ENCODE measurements around the gene NARS2.
A peak's percentile ranks its signal among the peaks of the same experiment; 100 is the strongest.
"Not testable (repeated sequence)": the region's sequence is repeated elsewhere in the genome, so short reads cannot be mapped to it uniquely, and the experiment has no call there.

Gene NARS2

DNA sequence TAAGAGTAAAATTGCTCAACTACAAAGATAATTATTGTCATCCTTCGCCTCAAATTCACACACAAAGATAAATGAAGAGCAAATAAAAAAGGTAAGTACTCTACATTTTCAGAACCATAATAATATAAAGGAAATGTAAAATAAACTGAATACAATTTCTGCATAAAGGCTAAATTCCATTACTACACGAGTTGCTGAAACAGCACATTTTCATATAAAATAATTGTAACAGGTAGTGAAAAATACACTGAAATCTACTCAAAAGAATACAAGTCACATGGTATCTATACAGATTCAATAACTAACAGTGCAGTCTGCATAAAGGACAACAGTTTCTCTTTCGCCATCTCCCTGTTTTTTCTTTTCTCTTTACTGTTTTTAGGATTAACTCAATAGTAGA is 102.3 kb downstream of the NARS2 start:
- DNase-seq = no peak

DNA sequence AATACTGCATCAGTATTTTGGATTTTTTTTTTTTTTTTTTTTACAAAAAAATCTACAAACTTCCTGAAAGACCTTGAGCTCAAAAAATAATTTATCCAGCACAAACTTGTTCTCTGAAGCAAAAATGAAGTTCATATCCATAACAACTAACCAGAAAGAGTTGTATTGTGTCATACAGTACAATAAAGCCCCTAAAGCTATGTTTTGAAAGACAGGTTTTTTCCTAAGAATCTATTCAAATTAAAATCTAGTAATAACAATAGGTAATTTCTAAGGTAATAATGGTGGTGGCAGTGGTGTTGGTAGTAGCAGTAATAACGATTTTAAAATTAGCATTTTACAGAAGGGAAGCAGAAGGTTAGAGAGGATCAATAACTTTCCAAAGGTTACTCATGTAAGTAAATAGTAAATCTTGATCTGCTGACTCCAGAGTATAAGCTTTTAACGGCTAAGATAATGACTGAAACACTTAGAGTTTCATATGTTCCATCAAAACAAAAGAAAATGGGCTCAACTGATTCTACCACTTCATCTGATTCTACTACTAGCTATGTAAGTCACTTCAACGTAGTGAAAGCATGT is 103.7 kb downstream of the NARS2 start:
- DNase-seq = no peak

DNA sequence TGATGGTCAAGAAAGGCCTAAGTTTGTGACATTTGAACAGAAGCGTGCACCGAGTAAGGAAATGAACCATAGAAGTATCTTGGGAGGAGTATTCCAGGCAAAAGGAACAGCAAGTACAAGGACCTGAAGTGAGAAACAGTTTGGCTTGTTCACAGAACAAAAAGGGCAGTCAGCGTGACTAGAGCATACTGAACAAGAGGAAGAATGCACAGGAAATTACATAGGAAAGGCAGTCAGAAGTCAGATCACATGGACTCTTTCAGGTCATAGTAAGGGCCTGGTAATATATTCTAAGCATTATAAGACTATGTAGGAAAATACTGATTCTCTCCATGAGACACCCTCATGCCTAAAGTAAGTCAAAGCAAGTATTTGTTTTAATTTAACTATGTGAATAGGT is 104.8 kb downstream of the NARS2 start:
- no peak for DNase-seq

DNA sequence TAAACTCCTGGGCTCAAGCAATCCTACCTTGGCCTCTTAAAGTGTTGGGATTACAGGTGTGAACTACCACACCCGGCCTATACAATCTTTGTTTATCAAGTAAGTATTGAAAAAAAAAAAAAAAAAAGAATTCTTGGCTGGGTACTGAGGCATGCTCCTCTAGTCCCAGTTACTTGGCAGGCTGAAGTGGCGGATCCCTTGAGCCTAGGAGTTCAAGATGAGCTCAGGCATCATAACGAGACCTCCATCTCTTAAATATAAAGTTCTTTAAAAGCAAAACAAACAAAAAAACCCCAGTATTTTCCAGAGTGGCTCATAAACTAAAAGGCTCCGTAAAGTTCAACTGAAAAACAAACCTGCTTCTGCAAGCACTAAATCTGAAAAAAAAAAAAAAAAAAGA is 106.7 kb downstream of the NARS2 start:
- no peak for DNase-seq

DNA sequence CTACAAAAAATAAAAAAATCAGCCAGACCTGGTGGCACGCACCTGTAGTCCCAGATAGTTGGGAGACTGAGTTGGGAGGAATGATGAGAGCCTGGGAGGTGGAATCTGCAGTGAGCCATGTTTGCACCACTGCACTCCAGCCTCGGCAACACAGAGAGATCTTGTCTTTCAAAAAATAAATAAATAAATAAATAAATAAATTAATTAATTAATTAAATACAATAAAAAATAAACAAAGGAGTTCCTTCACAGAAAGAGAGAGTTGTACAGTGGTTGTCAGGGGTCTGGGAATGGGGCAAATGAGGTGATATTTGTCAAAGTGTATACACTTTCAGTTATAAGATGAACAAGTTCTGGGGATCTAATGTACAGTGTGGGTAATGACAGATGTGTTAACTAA is 107.3 kb downstream of the NARS2 start:
- DNase-seq = no peak

DNA sequence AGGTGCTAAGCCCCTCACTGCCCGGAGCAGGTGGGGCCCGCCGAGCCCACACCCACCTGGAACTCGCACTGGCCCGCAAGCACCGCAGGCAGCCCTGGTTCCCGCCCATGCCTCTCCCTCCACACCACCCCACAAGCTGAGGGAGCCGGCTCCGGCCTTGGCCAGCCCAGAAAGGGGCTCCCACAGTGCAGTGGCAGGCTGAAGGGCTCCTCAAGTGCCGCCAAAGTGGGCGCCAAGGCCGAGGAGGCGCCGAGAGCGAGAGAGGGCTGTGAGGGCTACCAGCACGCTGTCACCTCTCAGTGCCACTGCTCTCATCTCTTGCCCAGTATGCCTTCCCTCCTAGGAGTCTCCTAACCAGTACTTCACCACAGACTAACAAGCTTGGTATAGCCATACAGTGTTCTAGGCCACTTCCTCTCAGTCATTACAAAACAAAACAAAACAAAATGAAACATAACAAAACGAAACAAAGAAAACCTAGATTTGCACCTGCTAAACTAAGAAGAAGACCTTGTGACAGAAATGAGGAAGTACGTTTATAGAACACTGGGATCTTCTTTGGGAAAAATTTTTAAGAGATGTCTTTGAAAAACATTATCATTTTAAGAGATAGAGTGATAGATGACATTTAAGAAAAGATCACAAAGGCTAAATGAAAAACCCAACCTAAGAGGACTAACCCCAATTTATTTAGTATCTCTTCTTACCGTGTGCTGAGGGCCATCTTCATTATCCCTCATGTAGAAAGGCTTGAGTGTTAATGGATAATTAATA is 109.3 kb downstream of the NARS2 start:
- DNase-seq = peak; percentile 27

DNA sequence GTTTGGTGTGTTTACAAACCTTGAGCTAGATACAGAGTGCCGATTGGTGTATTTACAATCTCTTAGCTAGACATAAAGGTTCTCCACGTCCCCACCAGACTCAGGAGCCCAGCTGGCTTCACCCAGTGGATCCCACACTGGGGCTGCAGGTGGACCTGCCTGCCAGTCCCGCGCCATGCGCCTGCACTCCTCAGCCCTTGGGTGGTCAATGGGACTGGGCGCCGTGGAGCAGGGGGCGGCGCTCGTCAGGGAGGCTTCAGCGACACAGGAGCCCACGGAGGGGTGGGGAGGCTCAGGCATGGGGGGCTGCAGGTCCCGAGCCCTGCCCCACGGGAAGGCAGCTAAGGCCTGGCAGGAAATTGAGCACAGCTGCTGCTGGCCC is 109.9 kb downstream of the NARS2 start:
- DNase-seq = not testable (repeated sequence)

DNA sequence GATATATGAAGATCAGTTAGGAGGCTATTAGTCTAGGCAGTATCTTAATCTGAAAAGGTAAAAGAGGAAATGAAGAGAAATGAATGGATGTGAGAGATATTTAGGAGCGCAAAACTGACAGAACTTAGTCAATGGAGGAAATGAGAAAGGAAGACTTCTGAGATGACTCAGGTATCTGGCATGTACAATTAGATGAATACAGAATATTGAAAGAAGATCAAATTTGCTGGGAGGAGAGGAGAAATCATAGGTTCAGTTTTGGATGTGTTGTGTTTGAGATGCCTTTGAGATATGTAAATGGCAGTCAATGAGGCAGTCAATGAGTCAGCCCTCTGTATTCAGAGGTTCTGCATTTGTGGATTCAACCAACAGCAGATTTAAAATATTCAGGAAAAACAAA is 114.2 kb downstream of the NARS2 start:
- DNase-seq = no peak

DNA sequence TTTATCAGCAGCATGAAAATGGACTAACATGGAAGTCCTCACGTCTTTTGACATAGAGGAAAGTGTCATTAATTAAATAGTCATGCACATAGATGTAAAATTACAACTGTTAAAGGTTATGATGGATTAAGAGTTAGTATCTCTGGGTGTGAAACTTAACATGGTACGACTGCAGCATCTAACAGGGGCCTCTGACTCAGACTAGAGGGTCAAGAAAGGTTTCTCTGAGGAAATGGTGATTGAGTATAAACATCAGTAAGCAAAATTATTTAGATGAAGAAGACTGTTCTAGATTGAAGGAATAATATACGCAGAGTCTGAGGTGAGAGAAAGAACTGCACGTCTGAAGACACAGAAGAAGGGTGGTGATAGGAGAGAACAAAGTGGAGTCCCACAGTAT is 114.9 kb downstream of the NARS2 start:
- no peak for DNase-seq

DNA sequence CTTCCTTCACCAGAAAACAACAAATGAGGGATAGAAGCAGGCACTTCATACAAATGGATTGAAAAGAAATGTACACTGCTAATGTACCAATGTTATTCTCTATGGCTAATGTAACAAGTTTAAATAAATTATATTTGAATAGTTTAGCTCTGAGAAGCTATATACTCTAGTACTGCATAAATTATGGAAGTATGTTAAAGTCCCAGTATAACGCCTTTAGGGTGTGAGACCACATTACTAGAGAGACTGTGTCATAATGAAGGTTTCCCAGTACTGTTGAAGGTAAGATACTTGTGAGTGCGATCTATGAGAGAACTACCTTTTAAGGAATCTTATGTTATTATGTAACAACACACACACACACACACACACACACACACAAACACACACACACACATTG is 117.2 kb downstream of the NARS2 start:
- DNase-seq = no peak

DNA sequence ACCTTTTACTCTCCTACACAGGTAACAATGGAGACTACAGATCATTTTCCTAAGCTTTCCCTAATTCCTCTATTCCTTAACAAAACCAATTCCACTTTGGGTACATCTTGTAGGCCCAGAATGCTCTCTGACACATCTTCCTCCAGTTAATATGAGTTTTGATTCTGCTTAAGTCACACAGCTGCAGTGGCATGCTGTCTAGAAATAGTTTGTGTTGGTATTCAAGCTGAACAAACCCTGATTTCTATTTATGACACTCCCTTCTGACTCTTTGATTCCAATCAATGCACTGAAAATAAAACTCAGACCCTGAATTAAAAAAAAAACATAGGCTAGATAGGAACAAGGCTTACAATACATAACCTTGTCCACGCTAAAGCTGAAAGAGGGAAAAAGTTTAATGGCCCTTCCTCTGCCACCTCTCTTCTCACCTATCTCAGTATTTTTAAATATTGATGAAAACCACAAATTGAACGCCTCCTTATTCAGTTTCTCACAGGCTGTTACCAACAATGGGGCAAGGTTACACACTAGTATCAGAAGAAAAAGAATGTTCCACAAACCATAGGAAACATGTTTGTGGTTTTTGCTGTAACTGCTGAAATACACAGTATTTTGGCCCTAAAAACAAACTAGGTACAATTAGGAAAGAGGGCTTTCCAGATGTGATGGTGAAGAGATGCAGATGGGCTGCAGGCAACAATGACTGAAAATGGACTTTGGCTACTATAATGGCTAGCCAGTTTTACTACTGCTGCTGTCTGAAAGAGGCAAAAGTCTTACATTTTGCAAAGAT is 121.3 kb downstream of the NARS2 start:
- no peak for DNase-seq

DNA sequence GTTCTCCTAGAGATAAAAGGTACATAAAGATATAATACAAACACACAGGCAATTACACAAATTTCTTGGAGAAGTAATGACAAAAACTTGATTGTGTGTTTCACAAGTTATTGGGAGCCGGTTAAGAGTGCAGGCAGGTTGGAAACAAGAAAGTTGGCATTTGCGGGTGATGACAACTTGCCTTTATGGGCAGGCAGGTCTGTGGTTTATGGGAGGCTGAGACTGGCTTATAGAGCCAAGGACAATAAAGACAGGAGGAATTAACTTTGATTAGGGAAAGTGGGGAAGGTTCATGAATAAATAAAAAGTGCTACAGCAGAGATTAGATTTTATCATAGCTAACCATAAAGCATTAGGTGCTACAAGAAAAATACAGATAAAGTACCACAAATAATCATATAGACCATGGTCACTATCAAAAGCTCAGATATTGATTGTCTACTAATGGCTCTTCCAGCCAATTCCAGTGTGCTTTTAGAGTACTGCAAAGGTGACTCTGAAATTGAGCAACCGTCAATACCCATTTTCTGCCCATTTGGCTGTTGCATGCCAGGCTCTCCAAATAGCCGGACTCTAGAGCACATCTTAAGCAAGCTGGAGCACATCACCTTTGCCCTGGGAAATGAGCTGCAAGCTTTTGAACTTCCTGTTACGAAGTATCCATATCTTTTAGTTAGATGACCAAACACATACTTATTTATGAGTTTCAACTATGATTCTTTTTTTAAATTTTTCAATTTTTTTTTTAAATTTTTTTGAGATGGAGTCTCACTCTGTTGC is 123.1 kb downstream of the NARS2 start:
- no peak for DNase-seq

DNA sequence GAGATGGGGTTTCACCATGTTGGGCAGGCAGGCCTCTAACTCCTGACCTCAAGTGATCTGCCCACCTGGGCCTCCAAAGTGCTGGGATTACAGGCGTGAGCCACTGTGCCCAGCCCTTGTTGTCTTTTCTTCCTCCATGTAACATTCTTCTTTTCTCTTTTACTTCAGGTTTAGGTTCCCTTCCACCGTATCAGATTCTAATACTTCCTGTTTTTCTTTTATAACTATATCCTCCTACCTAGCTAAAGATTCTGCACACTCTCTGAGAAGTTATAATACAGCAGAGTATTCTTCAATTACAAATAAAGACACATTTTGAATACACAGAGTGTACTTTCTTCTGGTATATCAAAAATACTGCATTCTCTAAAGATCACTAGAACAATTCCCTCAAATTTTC is 123.8 kb downstream of the NARS2 start:
- no peak for DNase-seq

DNA sequence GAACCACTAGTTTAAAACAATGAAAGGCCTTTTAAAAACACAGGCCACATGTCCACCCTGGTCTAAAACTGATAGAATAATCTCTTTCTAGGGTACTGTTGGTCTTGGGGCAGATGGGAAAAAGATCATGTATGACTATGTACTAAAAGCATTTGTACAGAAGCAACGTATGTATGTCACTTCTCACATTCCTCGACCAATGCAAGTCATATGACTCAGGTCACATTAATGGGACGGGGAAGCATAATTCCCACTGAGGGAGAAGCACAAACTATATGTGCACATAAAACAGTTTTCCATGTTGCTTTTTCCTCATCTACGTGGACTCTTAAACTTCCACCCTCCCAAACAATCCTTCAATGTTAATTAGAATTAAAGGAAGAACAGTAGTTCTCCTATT is 124.8 kb downstream of the NARS2 start:
- no peak for DNase-seq

DNA sequence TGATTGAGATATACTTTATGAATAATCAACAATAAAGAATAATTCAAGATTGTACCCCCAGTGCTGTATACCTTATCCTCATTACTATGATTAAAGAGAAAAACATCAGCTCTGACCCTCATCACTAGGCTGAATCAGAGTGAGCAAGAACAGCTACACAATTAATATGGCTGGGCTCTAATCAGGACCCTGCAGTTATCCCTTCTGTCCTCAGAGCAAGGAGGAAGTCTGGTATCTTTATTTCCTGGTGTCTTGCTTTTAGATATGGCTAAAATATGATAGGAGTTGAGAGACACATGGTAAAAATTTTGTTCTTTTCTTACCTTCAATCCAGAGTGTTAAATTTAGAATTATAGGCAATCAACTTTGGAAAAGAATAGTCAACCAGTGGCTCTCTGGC is 128.5 kb downstream of the NARS2 start:
- no peak for DNase-seq

DNA sequence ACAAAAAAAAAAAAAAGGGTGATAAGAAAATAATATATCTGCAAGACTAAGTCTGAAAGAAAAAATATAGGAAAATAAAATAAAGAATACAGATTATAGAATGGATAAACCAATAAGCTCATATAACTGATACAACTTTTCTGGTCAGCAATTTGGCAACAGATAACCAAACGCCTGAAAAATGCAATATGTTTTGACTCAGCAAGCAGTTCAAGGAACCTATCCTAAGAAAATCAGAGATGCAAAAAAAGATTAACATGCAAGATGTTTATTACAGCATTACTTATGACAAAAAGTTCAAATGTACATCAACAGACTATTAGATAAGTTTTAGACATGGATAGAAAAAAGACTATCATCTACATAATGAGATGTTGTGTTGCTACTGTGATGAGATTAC is 129.9 kb downstream of the NARS2 start:
- DNase-seq = no peak

DNA sequence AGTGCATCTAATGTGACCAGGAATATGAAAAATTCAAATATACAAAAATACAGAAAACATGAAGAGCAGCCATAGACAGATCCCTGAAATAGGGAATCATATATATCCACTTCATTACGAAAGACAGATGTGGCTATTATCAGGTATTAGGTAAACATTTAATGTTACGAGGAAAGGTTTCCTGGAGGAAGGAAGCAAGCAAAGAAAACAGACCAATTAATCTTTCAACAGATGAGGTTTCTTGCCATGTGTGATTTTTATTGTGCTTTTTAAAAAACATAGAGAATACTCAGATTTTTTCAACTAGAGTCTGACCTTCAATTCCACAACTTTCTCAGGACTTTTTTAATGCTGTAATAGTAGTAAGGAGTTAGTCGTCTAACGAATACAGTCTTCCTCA is 132.7 kb downstream of the NARS2 start:
- DNase-seq = no peak

DNA sequence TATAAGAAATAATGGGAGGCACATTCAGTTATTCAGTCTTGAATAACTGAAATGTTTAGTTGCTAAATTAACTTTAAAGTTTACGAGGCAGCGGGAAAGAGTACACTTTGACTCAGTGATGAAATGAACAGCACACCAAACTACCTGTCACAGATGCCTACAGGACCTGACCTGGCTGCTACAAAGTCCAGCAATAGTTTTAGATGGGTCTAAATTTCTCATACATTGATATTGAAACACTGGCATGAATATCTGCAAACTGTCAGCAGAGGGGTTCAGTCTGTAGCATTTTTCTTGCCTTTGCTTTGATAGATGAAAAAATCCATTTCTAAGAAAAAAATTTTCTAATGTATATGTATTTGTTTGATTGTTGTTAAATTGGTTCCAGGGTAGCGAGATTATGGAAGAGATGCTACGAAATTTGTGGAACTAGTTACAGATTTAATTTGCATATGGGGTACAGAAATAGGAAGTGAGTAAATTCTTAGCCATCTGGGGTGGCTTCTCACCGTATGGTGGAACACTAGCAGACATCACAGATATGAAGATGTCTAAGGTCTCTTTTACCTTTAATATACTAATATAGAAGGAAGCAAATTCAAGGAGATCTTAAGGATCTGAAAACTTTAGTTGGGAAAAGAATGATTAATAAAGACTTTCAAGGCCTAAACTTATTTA is 136.2 kb downstream of the NARS2 start:
- DNase-seq = no peak

DNA sequence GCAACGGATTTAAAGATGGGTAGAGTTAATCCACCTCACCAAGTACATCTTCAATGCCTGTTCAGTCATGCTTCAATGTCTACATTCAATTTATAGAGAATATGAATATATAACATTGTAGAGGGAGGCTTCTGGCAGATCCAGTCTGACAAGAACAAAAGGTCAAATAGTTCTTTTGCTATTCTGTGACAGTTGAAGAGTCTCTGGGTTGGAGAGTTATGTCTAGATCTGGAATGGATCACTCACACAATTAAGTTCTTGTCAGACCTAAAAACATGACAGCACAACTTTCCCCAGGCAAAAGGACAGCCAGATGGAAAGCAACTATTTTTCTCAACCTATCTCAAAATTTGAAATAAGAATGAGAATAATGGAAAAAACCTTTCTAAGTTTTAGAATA is 141.7 kb downstream of the NARS2 start:
- DNase-seq = no peak

DNA sequence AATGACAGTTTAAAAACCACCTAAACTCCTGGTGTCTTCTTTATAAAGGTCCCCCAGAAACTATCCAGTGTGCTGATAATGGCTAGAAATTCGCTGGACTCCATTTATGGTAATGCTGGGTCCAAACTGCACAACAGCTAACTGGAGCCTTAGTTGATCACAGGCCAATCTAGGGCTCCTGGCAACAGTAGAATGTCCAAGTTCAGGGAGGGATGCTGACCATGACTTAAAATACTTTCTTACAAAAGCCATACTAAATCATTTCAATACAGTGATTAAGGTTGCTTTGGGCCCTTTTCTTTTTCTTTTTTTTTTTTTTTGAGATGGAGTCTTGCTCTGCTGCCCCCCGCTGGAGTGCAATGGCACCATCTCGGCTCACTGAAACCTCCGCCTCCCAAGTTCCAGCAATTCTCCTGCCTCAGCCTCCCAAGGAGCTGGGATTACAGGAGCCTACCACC is 142.6 kb downstream of the NARS2 start:
- no peak for DNase-seq

DNA sequence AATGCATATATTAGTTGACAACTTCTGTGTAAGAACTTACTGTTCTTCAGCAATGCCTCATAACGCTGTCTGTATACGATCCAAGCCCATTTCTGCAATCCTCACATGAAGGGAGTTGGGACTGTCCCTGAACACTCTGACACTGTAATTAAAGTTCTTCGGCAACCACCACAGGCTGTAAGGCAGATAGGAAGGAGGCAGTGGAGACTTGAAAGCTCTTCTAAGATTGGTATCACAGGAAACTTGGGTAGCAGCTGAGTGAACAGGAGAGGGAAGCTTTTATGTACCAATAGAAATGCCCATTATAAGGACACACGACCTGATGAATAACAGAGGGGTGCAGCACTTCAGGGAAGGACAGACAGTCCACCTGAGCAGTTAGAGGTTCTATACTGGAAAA is 145.0 kb downstream of the NARS2 start:
- no peak for DNase-seq

DNA sequence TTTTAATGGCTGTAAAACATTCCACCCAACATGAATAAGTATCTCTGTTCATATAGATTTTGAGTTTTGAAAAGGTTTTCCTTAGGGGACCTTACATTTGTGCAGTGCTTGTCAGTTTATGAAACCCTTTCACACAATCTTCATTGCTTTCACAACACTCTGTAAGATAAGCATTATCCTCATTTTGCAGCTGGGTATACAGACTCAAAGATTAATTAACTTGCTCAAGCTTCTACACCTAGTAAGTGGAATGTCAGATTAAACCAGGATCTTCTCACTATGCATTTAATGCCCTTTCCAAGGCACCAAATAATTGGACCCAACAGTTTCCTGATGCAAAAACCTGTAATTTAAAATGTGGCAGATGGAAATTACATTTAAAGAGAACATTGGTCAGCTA is 145.5 kb downstream of the NARS2 start:
- DNase-seq = no peak

DNA sequence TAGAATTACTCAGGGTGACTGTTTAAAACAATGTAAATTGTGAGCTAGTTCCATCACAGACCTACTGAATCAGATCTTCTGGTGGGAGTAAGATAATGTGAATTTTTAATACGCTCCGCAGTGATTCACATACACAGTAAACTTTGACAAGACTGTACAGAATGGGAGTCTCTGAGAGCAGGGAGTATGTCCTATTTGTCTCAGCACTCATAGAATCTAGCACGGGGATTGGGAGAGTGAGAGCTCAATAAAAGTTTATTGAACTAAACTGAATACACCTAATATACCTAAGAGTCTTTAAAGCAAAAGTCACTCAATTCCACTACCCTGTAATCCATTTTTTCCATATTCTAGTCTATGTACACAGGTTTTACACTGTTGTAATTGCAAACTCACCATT is 145.9 kb downstream of the NARS2 start:
- DNase-seq = no peak
